NAMALWA (cell line): ENCODE measurements around the gene KIAA1328.

Experiments used
- DNase-seq: peaks from one replicate; pipeline ENCODE4 v3.0.0-alpha.2; 2015; ENCODE audit warnings: low spot score

Gene KIAA1328

GRCh38 chr18:37277804-37278203 is 448.9 kb downstream of the KIAA1328 start:
- no peak for DNase-seq
